OCI-LY7 (cell line): ENCODE results near the gene NEMP2. TPM values are rescaled to one million over a fixed set of nuclear protein-coding genes. Genes with fewer than 3 reads are reported as not detected.
A peak's percentile ranks its signal among the peaks of the same experiment; 100 is the strongest.

Experiments used
- BruUV-seq: library from RNA; stranded (reverse); fragments of 400-500 nt; replicated peaks from 2 replicates; lab custom pipeline; 2021; lab: Mats Ljungman, UMichigan
- CTCF ChIA-PET: fragments of 300-600 bp; sonication (Branson Sonifier 250); formaldehyde crosslinking; loops from one replicate; lab custom pipeline; 2022; ENCODE audit warnings: antibody characterized with exemption; ENCODE audit not compliant: unreplicated experiment; lab: Charles Lee
- POLR2A ChIA-PET: fragments of 300-600 bp; sonication (Branson Sonifier 250); formaldehyde crosslinking; loops from one replicate; lab custom pipeline; 2022; ENCODE audit warnings: antibody characterized with exemption; lab: Charles Lee
- DNase-seq: peaks from one replicate; pipeline ENCODE4 v3.0.0-alpha.2; 2015; ENCODE audit warnings: low spot score
- H2AFZ ChIP-seq: fragments of 200-600 bp; sonication (generic), shearing (Covaris generic); 2 replicates; pipeline ENCODE4 v1.6.1; 2014; ENCODE audit warnings: mild to moderate bottlenecking, antibody characterized with exemption, low read length, moderate library complexity
- H3K27ac ChIP-seq: fragments of 200-600 bp; sonication (generic); 2 replicates; pipeline ENCODE4 v1.5.1; 2014; ENCODE audit warnings: mixed run types, low read depth, mild to moderate bottlenecking, moderate library complexity, low read length, inconsistent platforms; ENCODE audit not compliant: poor library complexity, severe bottlenecking
- H3K36me3 ChIP-seq: fragments of 200-600 bp; sonication (generic); 2 replicates; pipeline ENCODE4 v1.6.1; 2014; ENCODE audit warnings: mild to moderate bottlenecking, antibody characterized with exemption, low read length, moderate library complexity, mixed read lengths; ENCODE audit not compliant: insufficient read depth
- H3K4me1 ChIP-seq: fragments of 200-600 bp; sonication (generic); 2 replicates; pipeline ENCODE4 v1.5.1; 2014; ENCODE audit warnings: mild to moderate bottlenecking, low read length; ENCODE audit not compliant: insufficient read depth, poor library complexity, severe bottlenecking
- H3K4me2 ChIP-seq: fragments of 200-600 bp; sonication (generic); 2 replicates; pipeline ENCODE4 v1.6.1; 2014; ENCODE audit warnings: mild to moderate bottlenecking, low read length
- H3K4me3 ChIP-seq: fragments of 200-600 bp; sonication (generic); 2 replicates; pipeline ENCODE4 v1.5.1; 2014; ENCODE audit warnings: mild to moderate bottlenecking, low read depth, low read length; ENCODE audit not compliant: poor library complexity, severe bottlenecking
- H3K79me2 ChIP-seq: fragments of 200-600 bp; sonication (generic); 2 replicates; pipeline ENCODE4 v1.6.1; 2016; ENCODE audit warnings: low read depth, mild to moderate bottlenecking, low read length, moderate library complexity, mixed read lengths; ENCODE audit not compliant: insufficient read depth
- H3K9me2 ChIP-seq: fragments of 200-600 bp; sonication (generic); 2 replicates; pipeline ENCODE4 v1.6.1; 2016; ENCODE audit warnings: mild to moderate bottlenecking, low read length, mixed read lengths; ENCODE audit not compliant: insufficient read depth
- H3K9me3 ChIP-seq: fragments of 200-600 bp; sonication (generic); 2 replicates; pipeline ENCODE4 v1.6.1; 2014; ENCODE audit warnings: mild to moderate bottlenecking, mixed run types, low read length, mixed read lengths
- H4K20me1 ChIP-seq: fragments of 200-600 bp; sonication (generic); 2 replicates; pipeline ENCODE4 v1.6.1; 2014; ENCODE audit warnings: mild to moderate bottlenecking, antibody characterized with exemption, low read length, moderate library complexity, mixed read lengths; ENCODE audit not compliant: insufficient read depth
- EZH2phosphoT487 ChIP-seq: fragments of 200-600 bp; sonication (generic); IDR thresholded peaks from 2 replicates; pipeline ENCODE4 v1.6.1; 2018; ENCODE audit warnings: low read depth, borderline replicate concordance, mild to moderate bottlenecking, mixed run types, antibody characterized with exemption, low read length, moderate library complexity, mixed read lengths
- intact Hi-C: fragments of 100-400 bp; cut with micrococcal nuclease; formaldehyde crosslinking; loops from one replicate; pipeline ENCODE4 v1.10.0; 2022; ENCODE audit not compliant: unreplicated experiment
- total RNA-seq, 2 experiments: library from RNA; depleted of rRNA in 1 of 2; stranded (reverse); fragments of >200 nt in 1 of 2; shearing (Covaris generic) in 1 of 2; gene quantifications; 2 replicates each; pipeline ENCODE4 v1.2.3, GENCODE V29; 2014 to 2022
- TF ChIP-seq, protein P1 (sequence below): fragments of 200-600 bp; sonication (generic); conservative IDR thresholded peaks from 2 replicates; pipeline ENCODE4 v1.5.1; 2014; ENCODE audit warnings: mild to moderate bottlenecking, antibody characterized with exemption, low read length, moderate library complexity, mixed read lengths

The NEMP2 gene
- total RNA-seq, 2 experiments from 2014 or later = 5.6 to 18.5 TPM

DNA sequence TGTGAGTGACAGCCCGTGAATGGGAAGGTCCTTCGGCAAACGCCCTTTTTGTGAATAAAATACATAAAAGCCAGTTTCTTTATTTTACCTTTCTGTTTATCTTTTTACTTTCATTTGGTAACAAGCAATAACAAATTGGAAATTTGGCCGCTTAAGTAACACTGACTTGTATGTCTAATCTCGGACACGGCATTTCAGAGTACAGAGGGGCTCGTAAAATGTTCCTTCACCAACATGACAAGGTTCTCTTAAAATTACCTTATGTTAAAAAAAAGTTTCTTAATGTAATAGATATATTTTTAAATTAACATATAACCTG is 558 bp upstream of the NEMP2 start:
- TF ChIP-seq, protein P1, sequence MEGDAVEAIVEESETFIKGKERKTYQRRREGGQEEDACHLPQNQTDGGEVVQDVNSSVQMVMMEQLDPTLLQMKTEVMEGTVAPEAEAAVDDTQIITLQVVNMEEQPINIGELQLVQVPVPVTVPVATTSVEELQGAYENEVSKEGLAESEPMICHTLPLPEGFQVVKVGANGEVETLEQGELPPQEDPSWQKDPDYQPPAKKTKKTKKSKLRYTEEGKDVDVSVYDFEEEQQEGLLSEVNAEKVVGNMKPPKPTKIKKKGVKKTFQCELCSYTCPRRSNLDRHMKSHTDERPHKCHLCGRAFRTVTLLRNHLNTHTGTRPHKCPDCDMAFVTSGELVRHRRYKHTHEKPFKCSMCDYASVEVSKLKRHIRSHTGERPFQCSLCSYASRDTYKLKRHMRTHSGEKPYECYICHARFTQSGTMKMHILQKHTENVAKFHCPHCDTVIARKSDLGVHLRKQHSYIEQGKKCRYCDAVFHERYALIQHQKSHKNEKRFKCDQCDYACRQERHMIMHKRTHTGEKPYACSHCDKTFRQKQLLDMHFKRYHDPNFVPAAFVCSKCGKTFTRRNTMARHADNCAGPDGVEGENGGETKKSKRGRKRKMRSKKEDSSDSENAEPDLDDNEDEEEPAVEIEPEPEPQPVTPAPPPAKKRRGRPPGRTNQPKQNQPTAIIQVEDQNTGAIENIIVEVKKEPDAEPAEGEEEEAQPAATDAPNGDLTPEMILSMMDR = no peak
- TF ChIP-seq EZH2phosphoT487 = no peak
- Histone ChIP-seq H3K27ac (peak overlapping the region; percentile 86), H3K9me3 (peaks cover 33% of the 10 kb centered on the region), H3K4me2 (peak overlapping the region; percentile 97), H3K36me3 (peaks cover 22% of the 10 kb centered on the region), H3K9me2 (no peaks in the 10 kb centered on the region), H3K4me3 (peak overlapping the region; percentile 74), H3K79me2 (peaks cover 13% of the 10 kb centered on the region; the same call in 1 of the 2 replicates), H3K4me1 (peaks cover 35% of the 10 kb centered on the region), H2AFZ (peak overlapping the region; percentile 97), H4K20me1 (no peaks in the 10 kb centered on the region)
- no TSS peak for BruUV-seq
- no peak for DNase-seq
- POLR2A ChIA-PET = interaction anchor here (1.0 to 2.1 kb wide), 4 partner anchors 16 to 772 kb away, joined by 3 to 8 read pairs (median 4); partner anchors contain the start of gene OSGEPL1
- intact Hi-C loops = loop anchor here (2.0 to 10.0 kb wide), 2 partner anchors 216 to 770 kb away; partner anchors contain the start of genes HIBCH and OSGEPL1
- CTCF ChIA-PET = interaction anchor here (0.6 kb wide), 1 partner anchor 477 kb away, joined by 3 read pairs; no protein-coding TSS in a partner anchor

DNA sequence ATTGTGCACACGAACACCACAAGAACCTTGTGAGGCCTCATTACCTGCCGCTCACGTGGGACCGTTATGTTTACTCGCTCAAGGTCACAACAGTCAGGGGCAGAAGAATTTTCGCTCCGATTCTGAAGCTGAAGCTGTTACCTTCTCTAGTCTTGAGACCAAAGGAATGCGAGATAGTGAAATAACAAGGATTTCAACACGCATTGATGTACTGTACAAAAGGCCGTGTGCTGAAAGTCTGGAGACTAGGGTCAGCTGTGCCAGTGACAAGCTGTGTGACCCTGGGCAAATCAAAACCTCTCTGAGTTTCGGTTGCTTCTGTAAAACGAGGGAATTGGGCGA is 583 bp downstream of the NEMP2 start:
- Histone ChIP-seq H3K9me2 (no peaks in the 10 kb centered on the region), H4K20me1 (no peaks in the 10 kb centered on the region), H3K9me3 (peaks cover 22% of the 10 kb centered on the region; the same call in 1 of the 2 replicates), H3K4me3 (peak overlapping the region; percentile 74), H3K79me2 (peaks cover 13% of the 10 kb centered on the region; the same call in 1 of the 2 replicates), H3K27ac (peak overlapping the region; percentile 86), H3K36me3 (peaks cover 22% of the 10 kb centered on the region), H3K4me1 (peaks cover 35% of the 10 kb centered on the region), H2AFZ (peak overlapping the region; percentile 97), H3K4me2 (peak overlapping the region; percentile 97)
- no peak for TF ChIP-seq EZH2phosphoT487
- TF ChIP-seq, protein P1 = no peak
- ChIA-PET POLR2A (interaction anchor here (1.0 to 2.1 kb wide), 15 partner anchors 9 to 771 kb away, joined by 3 to 8 read pairs (median 4); partner anchors contain the start of gene OSGEPL1), CTCF (no interaction called here)
- no TSS peak for BruUV-seq
- intact Hi-C loops = loop anchor here (1.0 to 10.0 kb wide), 10 partner anchors 67 to 1143 kb away; partner anchors contain the start of genes ASNSD1, GLS, HIBCH and MFSD6
- DNase-seq = peak; percentile 71
